GM12878 (cell line): ENCODE results near the gene B4GALT1. TPM values are rescaled to one million over a fixed set of nuclear protein-coding genes. Genes with fewer than 3 reads are reported as not detected.
A peak's percentile ranks its signal among the peaks of the same experiment; 100 is the strongest.

Experiments
- ATAC-seq: fragments of 200-7000 bp; cut with Tn5 transposase; 3 replicates; pipeline ENCODE4 v1.9.1; 2020; ENCODE audit warnings: mild to moderate bottlenecking, moderate library complexity
- BruUV-seq: library from RNA; stranded (reverse); fragments of 400-500 nt; replicated peaks from 2 replicates; lab custom pipeline; 2021; lab: Mats Ljungman, UMichigan
- CTCF ChIA-PET: fragments of 300-600 bp; sonication (Branson Sonifier 250); formaldehyde crosslinking; extraction: SDS; loops from one replicate; lab custom pipeline; 2021; ENCODE audit warnings: inconsistent platforms; lab: Yijun Ruan, JAX
- POLR2A ChIA-PET: fragments of 350-600 bp; formaldehyde crosslinking; extraction: SDS; loops from one replicate; lab custom pipeline; 2021; ENCODE audit warnings: inconsistent platforms; lab: Charles Lee
- RAD21 ChIA-PET: fragments of 300-600 bp; sonication (Branson Sonifier 250); formaldehyde crosslinking; loops from one replicate; lab custom pipeline; 2023; ENCODE audit warnings: antibody characterized with exemption; ENCODE audit not compliant: unreplicated experiment; lab: Charles Lee
- SMC1A ChIA-PET: fragments of 300-600 bp; sonication (Branson Sonifier 250); formaldehyde crosslinking; loops from one replicate; lab custom pipeline; 2023; ENCODE audit not compliant: unreplicated experiment, uncharacterized antibody; lab: Charles Lee
- DNase-seq: peaks from one replicate; pipeline ENCODE4 v3.0.0-alpha.2; 2011; ENCODE audit warnings: low read depth, low spot score
- FAIRE-seq: peaks from 3 replicates; lab custom pipeline; 2011; peaks lifted over from hg19 to GRCh38; lab: Jason Lieb, UNC
- H2AFZ ChIP-seq: 2 replicates; pipeline ENCODE4 v1.6.0; 2011; ENCODE audit warnings: low read depth, low read length, control low read depth; ENCODE audit not compliant: control insufficient read depth
- H3K27ac ChIP-seq: 2 replicates; pipeline ENCODE4 v1.5.1; 2011; ENCODE audit warnings: control low read depth; ENCODE audit not compliant: control insufficient read depth, insufficient read depth
- H3K27me3 ChIP-seq, 2 experiments: replicated peaks in 1 of 2; 2 replicates each; pipeline versions ENCODE4 v1.6.0 to v1.6.1; 2011; ENCODE audit warnings: low read length in 1 of 2; ENCODE audit not compliant: control insufficient read depth in 2 of 2, insufficient read depth in 2 of 2
- H3K36me3 ChIP-seq, 2 experiments: 2 replicates each; pipeline ENCODE4 v1.5.1; 2011; ENCODE audit warnings: low read length in 1 of 2; ENCODE audit not compliant: control insufficient read depth in 2 of 2, insufficient read depth in 2 of 2
- H3K4me1 ChIP-seq: 2 replicates; pipeline ENCODE4 v1.6.1; 2011; ENCODE audit warnings: mild to moderate bottlenecking, low read length, moderate library complexity, mixed read lengths; ENCODE audit not compliant: control insufficient read depth, insufficient read depth
- H3K4me2 ChIP-seq: 2 replicates; pipeline ENCODE4 v1.6.0; 2011; ENCODE audit warnings: control low read depth; ENCODE audit not compliant: control insufficient read depth, insufficient read depth
- H3K4me3 ChIP-seq: fragments of 200-600 bp; sonication (generic); 2 replicates; pipeline ENCODE4 v1.5.1; 2016
- H3K79me2 ChIP-seq: 2 replicates; pipeline ENCODE4 v1.6.0; 2011; ENCODE audit warnings: low read length; ENCODE audit not compliant: control insufficient read depth, insufficient read depth
- H3K9ac ChIP-seq: 2 replicates; pipeline ENCODE4 v1.8.0; 2011; ENCODE audit warnings: low read length, control low read depth, mixed read lengths; ENCODE audit not compliant: control insufficient read depth, insufficient read depth
- H3K9me3 ChIP-seq: replicated peaks from 3 replicates; pipeline ENCODE4 v1.5.1; 2011; ENCODE audit warnings: mild to moderate bottlenecking, low read length; ENCODE audit not compliant: control insufficient read depth, insufficient read depth
- H4K20me1 ChIP-seq: 2 replicates; pipeline ENCODE4 v1.6.0; 2011; ENCODE audit not compliant: control insufficient read depth, insufficient read depth
- ETV6 ChIP-seq, 2 experiments: fragments of 450-650 bp in 1 of 2; IDR thresholded peaks in 1 of 2; conservative IDR thresholded peaks in 1 of 2; 2 replicates each; pipeline ENCODE4 v1.6.1; 2014; ENCODE audit warnings: antibody characterized with exemption in 1 of 2, borderline replicate concordance in 1 of 2, low read depth in 1 of 2, mild to moderate bottlenecking in 1 of 2, moderate library complexity in 1 of 2
- RUNX3 ChIP-seq: IDR thresholded peaks from 2 replicates; pipeline ENCODE4 v1.6.1; 2012; ENCODE audit warnings: low read length, inconsistent platforms
- WGBS: methylation state at CpG from one replicate; pipeline ENCODE4 v1.1.6; 2016; ENCODE audit warnings: low lambda C conversion rate; ENCODE audit not compliant: insufficient replicate concordance, insufficient coverage; ENCODE audit errors: missing lambda C conversion rate; 5-methylcytosine and 5-hydroxymethylcytosine counted together
- in situ Hi-C: fragments of 300-500 bp; cut with MboI; formaldehyde crosslinking; loops from 9 replicates; pipeline ENCODE4 v1.14.3; 2018; ENCODE audit warnings: mixed read lengths
- intact Hi-C: fragments of 100-400 bp; cut with micrococcal nuclease; formaldehyde crosslinking; loops from one replicate; pipeline ENCODE4 v1.14.2; 2022; ENCODE audit not compliant: unreplicated experiment
- polyA plus RNA-seq, 11 experiments: library from polyadenylated mRNA; depleted of rRNA in 4 of 11; unstranded in 6 of 11; stranded (reverse) in 5 of 11; fragments of >200 nt; fragmentation: Nextera tagmentation in 4 of 11; fragmentation: Illumina TruSeq in 1 of 11; extraction: Ambion mirVana in 4 of 11; extraction: Trizol in 1 of 11; gene quantifications; 1 replicate in 1 of 11; 2 replicates in 10 of 11; pipeline versions ENCODE4 v1.2.1 to v1.2.3, GENCODE V29; 2011 to 2016; ENCODE audit warnings: inconsistent platforms in 2 of 11, missing spikeins in 2 of 11, low read depth in 1 of 11
- total RNA-seq, 4 experiments: library from RNA; depleted of rRNA in 3 of 4; stranded (reverse); fragments of >200 nt in 3 of 4; fragmentation: Illumina TruSeq in 1 of 4; extraction: Trizol in 1 of 4; gene quantifications; 2 replicates each; pipeline versions ENCODE4 v1.2.1 to v1.2.3, GENCODE V29; 2013 to 2021

The B4GALT1 gene
- total and polyA plus RNA-seq, 10 of the 15 experiments (the other 5 are each of a cell fraction or from before 2014, with no cell fraction given), result 12.7 to 79.0 (median 41.0) TPM

GRCh38 chr9:33175649-33176325 is 8.7 kb upstream of the B4GALT1 start:
- intact Hi-C loops, result no loop called here
- no peak overlapping the region for H3K4me2 ChIP-seq
- H3K9me3 ChIP-seq, result no peaks in the 10 kb centered on the region
- no peak overlapping the region for H3K27ac ChIP-seq
- 55% methylated on average over 6 of the region's 6 CpGs for WGBS
- DNase-seq (no peak), ATAC-seq (no peak), FAIRE-seq (no peak)
- no TSS peak for BruUV-seq
- no peaks in the 10 kb centered on the region for H4K20me1 ChIP-seq
- in situ Hi-C loops, result no loop called here
- SMC1A ChIA-PET, result interaction anchor here (0.6 to 2.9 kb wide), 6 partner anchors 11 to 147 kb away, joined by 3 to 19 read pairs (median 4); no protein-coding TSS in a partner anchor
- 0 out of 2 replicates have a peak, but pooled peaks have one; percentile 4 for TF ChIP-seq RUNX3
- no peak for TF ChIP-seq ETV6 (conservative IDR thresholded peaks at IDR 0.05 in 1 of 2, IDR thresholded peaks at IDR 0.05 in 1 of 2; ENCODE audit: borderline replicate concordance in 1 of 2, low read depth in 1 of 2)
- no peaks in the 10 kb centered on the region for H3K27me3 ChIP-seq
- RAD21 ChIA-PET, result interaction anchor here (1.1 kb wide), 1 partner anchor 15 kb away, joined by 4 read pairs; no protein-coding TSS in a partner anchor
- peak overlapping the region; percentile 61 for H2AFZ ChIP-seq
- H3K36me3 ChIP-seq, result no peaks in the 10 kb centered on the region
- no peaks in the 10 kb centered on the region for H3K79me2 ChIP-seq
- H3K4me1 ChIP-seq, result no peaks in the 10 kb centered on the region
- no peak overlapping the region for H3K4me3 ChIP-seq
- POLR2A ChIA-PET, result interaction anchor here (0.5 to 0.6 kb wide), 2 partner anchors 51 to 63 kb away, joined by 3 read pairs; no protein-coding TSS in a partner anchor
- CTCF ChIA-PET, result interaction anchor here (1.4 to 2.0 kb wide), 2 partner anchors 12 to 51 kb away, joined by 4 to 8 read pairs; no protein-coding TSS in a partner anchor
- H3K9ac ChIP-seq, result no peak overlapping the region
